ENCODE data around the gene FRMD4B. TPM values are rescaled to one million over a fixed set of nuclear protein-coding genes. Genes with fewer than 3 reads are reported as not detected.

FRMD4B gene
- polyA plus RNA-seq, 2 donors = 18.6 to 21.0 TPM

DNA sequence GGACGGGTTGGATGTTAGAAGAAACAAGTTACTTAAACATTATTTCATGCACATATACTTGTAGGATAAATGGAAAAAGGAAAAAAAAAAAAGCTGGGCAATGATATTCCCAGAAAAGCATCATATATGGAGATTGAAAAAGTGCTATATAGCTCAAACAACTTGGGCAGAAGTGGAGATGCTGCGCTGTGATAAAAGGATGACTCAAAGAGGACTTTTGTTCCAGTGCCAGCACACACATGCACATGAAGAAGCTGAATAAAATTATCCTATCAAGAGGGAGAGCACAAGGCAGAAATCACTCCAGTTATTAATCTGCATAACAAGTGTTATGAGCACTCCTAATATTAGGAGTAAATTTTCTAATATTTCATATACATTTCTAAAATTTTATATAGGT, 30.9 kb downstream of the FRMD4B start:
- no peaks in the 10 kb centered on the region for H3K36me3 ChIP-seq (ENCODE audit: control insufficient read depth in 2 of 2, insufficient read depth in 2 of 2, low read length in 1 of 2)
- no peaks in the 10 kb centered on the region for H3K9me3 ChIP-seq (ENCODE audit: control insufficient read depth in 2 of 2, insufficient read depth in 1 of 2, low read depth in 1 of 2, low read length in 1 of 2)
- WGBS, 2 donors = 74 to 76% methylated on average over 2 of the region's 2 CpGs
- no peak overlapping the region for H3K27ac ChIP-seq (ENCODE audit: low read depth in 2 of 2, low read length in 1 of 2)
- H3K27me3 ChIP-seq (ENCODE audit: control insufficient read depth in 1 of 2, insufficient read depth in 2 of 2, low read length in 2 of 2) = no peaks in the 10 kb centered on the region
- no peak overlapping the region for H3K4me3 ChIP-seq (ENCODE audit: low read depth in 1 of 2, low read length in 2 of 2)
- H3K4me1 ChIP-seq (ENCODE audit: control insufficient read depth in 2 of 2, insufficient read depth in 2 of 2, low read length in 1 of 2) = no peaks in the 10 kb centered on the region

- no peak overlapping the region for H3K4me3 ChIP-seq (ENCODE audit: low read depth in 1 of 2, low read length in 2 of 2)
- no peak overlapping the region for H3K27ac ChIP-seq (ENCODE audit: low read depth in 2 of 2, low read length in 1 of 2)
- H3K27me3 ChIP-seq (ENCODE audit: control insufficient read depth in 1 of 2, insufficient read depth in 2 of 2, low read length in 2 of 2) = no peaks in the 10 kb centered on the region
- H3K9me3 ChIP-seq (ENCODE audit: control insufficient read depth in 2 of 2, insufficient read depth in 1 of 2, low read depth in 1 of 2, low read length in 1 of 2) = no peaks in the 10 kb centered on the region
- 69 to 75% methylated on average over 15 of the region's 15 CpGs for WGBS, 2 donors
- H3K36me3 ChIP-seq (ENCODE audit: control insufficient read depth in 2 of 2, insufficient read depth in 2 of 2, low read length in 1 of 2) = no peaks in the 10 kb centered on the region
- no peaks in the 10 kb centered on the region for H3K4me1 ChIP-seq (ENCODE audit: control insufficient read depth in 2 of 2, insufficient read depth in 2 of 2, low read length in 1 of 2)
Measured at GRCh38 chr3:69353503-69353902, 32.4 kb downstream of the FRMD4B start.

DNA sequence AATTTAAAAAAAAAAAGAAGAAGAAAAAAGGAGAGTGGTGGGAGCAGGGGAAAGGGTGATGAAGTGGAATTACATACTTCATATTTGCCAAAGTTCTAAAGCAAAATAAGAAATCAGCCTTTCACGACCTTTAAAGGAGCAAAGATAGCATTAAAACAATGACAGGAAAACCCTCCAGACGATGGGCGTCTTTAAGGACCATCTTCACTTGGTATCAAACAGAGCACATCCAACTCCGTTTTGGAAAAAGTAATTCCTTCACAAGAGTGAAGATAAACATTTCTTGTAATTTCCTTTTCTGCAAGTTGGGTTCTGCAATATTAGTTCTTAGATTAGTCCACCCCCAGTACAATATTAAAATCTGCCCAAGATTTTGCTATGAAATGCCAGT, 32.8 kb downstream of the FRMD4B start:
- WGBS, 2 donors = 71 to 75% methylated on average over 4 of the region's 4 CpGs
- Histone ChIP-seq H3K36me3 (ENCODE audit: control insufficient read depth in 2 of 2, insufficient read depth in 2 of 2, low read length in 1 of 2) (no peaks in the 10 kb centered on the region), H3K4me3 (ENCODE audit: low read depth in 1 of 2, low read length in 2 of 2) (no peak overlapping the region), H3K27ac (ENCODE audit: low read depth in 2 of 2, low read length in 1 of 2) (no peak overlapping the region), H3K9me3 (ENCODE audit: control insufficient read depth in 2 of 2, insufficient read depth in 1 of 2, low read depth in 1 of 2, low read length in 1 of 2) (no peaks in the 10 kb centered on the region), H3K4me1 (ENCODE audit: control insufficient read depth in 2 of 2, insufficient read depth in 2 of 2, low read length in 1 of 2) (no peaks in the 10 kb centered on the region), H3K27me3 (ENCODE audit: control insufficient read depth in 1 of 2, insufficient read depth in 2 of 2, low read length in 2 of 2) (no peaks in the 10 kb centered on the region)

- H3K27ac ChIP-seq (ENCODE audit: low read depth in 2 of 2, low read length in 1 of 2) = peak overlapping the region in 1 of 2 donors; percentile 1
- WGBS, 2 donors = 74 to 78% methylated on average over 6 of the region's 6 CpGs
Measured at GRCh38 chr3:69352305-69353087, 33.4 kb downstream of the FRMD4B start.

DNA sequence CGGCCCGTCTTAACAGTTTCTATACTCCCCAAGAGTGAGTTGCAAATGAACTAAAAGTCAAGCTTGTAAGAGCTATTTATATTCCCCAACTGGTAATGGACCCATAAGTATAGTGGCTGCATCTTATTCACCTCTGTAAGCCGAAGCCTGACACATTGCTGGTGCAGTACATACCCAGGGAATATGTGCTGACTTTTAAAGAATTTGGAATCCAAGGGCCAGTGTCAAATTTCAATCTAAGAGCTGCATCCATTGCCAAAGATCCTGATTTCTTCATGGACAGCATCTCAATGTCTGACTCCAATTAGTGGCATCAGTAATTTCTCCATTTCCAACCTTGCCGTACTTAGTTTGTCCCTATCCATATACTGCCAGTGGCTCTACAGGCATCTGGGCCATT, 42.0 kb downstream of the FRMD4B start:
- Histone ChIP-seq H3K4me3 (ENCODE audit: low read depth in 1 of 2, low read length in 2 of 2) (no peak overlapping the region), H3K27ac (ENCODE audit: low read depth in 2 of 2, low read length in 1 of 2) (no peak overlapping the region), H3K27me3 (ENCODE audit: control insufficient read depth in 1 of 2, insufficient read depth in 2 of 2, low read length in 2 of 2) (no peaks in the 10 kb centered on the region), H3K36me3 (ENCODE audit: control insufficient read depth in 2 of 2, insufficient read depth in 2 of 2, low read length in 1 of 2) (no peaks in the 10 kb centered on the region), H3K9me3 (ENCODE audit: control insufficient read depth in 2 of 2, insufficient read depth in 1 of 2, low read depth in 1 of 2, low read length in 1 of 2) (peaks cover 0 to 3% of the 10 kb centered on the region in 2 donors), H3K4me1 (ENCODE audit: control insufficient read depth in 2 of 2, insufficient read depth in 2 of 2, low read length in 1 of 2) (no peaks in the 10 kb centered on the region)
- WGBS, 2 donors = 84 to 94% methylated on average over 4 of the region's 4 CpGs

More at GRCh38 chr3:69352305-69353087, 33.4 kb downstream of the FRMD4B start:
- H3K4me1 ChIP-seq (ENCODE audit: control insufficient read depth in 2 of 2, insufficient read depth in 2 of 2, low read length in 1 of 2) = no peaks in the 10 kb centered on the region
- H3K9me3 ChIP-seq (ENCODE audit: control insufficient read depth in 2 of 2, insufficient read depth in 1 of 2, low read depth in 1 of 2, low read length in 1 of 2) = no peaks in the 10 kb centered on the region
- H3K36me3 ChIP-seq (ENCODE audit: control insufficient read depth in 2 of 2, insufficient read depth in 2 of 2, low read length in 1 of 2) = no peaks in the 10 kb centered on the region
- H3K4me3 ChIP-seq (ENCODE audit: low read depth in 1 of 2, low read length in 2 of 2) = no peak overlapping the region
- no peaks in the 10 kb centered on the region for H3K27me3 ChIP-seq (ENCODE audit: control insufficient read depth in 1 of 2, insufficient read depth in 2 of 2, low read length in 2 of 2)

DNA sequence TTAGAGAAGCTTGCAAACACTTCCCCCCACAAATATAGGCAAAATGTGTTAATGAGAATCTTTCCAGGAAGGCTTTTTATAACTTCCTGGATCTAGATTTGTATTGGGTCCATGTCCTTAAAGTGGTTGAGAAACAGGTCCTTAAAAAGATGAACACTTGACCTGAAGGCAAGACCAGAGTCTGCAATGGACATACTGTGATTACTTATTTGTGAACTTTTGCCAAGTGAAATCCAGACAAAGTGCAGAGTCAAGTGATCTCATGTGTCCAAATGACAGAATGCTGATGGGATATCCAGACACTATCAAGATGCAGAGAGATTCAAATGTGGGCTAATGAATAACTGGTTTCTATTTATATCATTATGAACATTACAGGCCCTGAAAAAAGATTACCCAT, 43.8 kb downstream of the FRMD4B start:
- no peaks in the 10 kb centered on the region for H3K4me1 ChIP-seq (ENCODE audit: control insufficient read depth in 2 of 2, insufficient read depth in 2 of 2, low read length in 1 of 2)
- peaks cover 0 to 3% of the 10 kb centered on the region in 2 donors for H3K9me3 ChIP-seq (ENCODE audit: control insufficient read depth in 2 of 2, insufficient read depth in 1 of 2, low read depth in 1 of 2, low read length in 1 of 2)
- no peaks in the 10 kb centered on the region for H3K36me3 ChIP-seq (ENCODE audit: control insufficient read depth in 2 of 2, insufficient read depth in 2 of 2, low read length in 1 of 2)
- H3K27ac ChIP-seq (ENCODE audit: low read depth in 2 of 2, low read length in 1 of 2) = no peak overlapping the region
- no peak overlapping the region for H3K4me3 ChIP-seq (ENCODE audit: low read depth in 1 of 2, low read length in 2 of 2)
- H3K27me3 ChIP-seq (ENCODE audit: control insufficient read depth in 1 of 2, insufficient read depth in 2 of 2, low read length in 2 of 2) = no peaks in the 10 kb centered on the region

DNA sequence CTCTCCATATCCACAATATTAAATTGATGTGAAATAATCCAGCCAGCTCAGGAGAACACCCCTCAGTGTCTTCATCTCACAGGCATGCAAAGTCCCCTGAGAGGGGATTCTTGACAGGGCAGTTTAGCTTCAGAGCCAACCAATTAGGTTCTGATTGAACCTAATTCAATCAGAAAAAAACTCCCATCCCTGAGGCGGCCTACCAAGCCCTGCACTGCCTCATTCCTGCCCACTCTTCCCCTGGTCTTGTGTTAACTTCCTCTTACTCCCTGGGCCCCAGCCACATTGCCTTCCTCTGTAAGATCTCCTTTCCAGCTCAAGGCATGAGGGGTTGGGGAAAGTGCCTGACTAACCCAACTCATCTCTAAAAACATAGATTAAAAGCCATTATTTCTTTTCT, 46.1 kb downstream of the FRMD4B start:
- no peaks in the 10 kb centered on the region for H3K36me3 ChIP-seq (ENCODE audit: control insufficient read depth in 2 of 2, insufficient read depth in 2 of 2, low read length in 1 of 2)
- no peaks in the 10 kb centered on the region for H3K27me3 ChIP-seq (ENCODE audit: control insufficient read depth in 1 of 2, insufficient read depth in 2 of 2, low read length in 2 of 2)
- no peak overlapping the region for H3K4me3 ChIP-seq (ENCODE audit: low read depth in 1 of 2, low read length in 2 of 2)
- H3K9me3 ChIP-seq (ENCODE audit: control insufficient read depth in 2 of 2, insufficient read depth in 1 of 2, low read depth in 1 of 2, low read length in 1 of 2) = peaks cover 0 to under 1% of the 10 kb centered on the region in 2 donors
- no peak overlapping the region for H3K27ac ChIP-seq (ENCODE audit: low read depth in 2 of 2, low read length in 1 of 2)
- no peaks in the 10 kb centered on the region for H3K4me1 ChIP-seq (ENCODE audit: control insufficient read depth in 2 of 2, insufficient read depth in 2 of 2, low read length in 1 of 2)
- 63 to 71% methylated on average over 1 of the region's 1 CpG for WGBS, 2 donors

GRCh38 chr3:69338911-69339310, 47.0 kb downstream of the FRMD4B start:
- H3K4me3 ChIP-seq (ENCODE audit: low read depth in 1 of 2, low read length in 2 of 2) = no peak overlapping the region
- H3K9me3 ChIP-seq (ENCODE audit: control insufficient read depth in 2 of 2, insufficient read depth in 1 of 2, low read depth in 1 of 2, low read length in 1 of 2) = no peaks in the 10 kb centered on the region
- H3K27ac ChIP-seq (ENCODE audit: low read depth in 2 of 2, low read length in 1 of 2) = no peak overlapping the region
- H3K27me3 ChIP-seq (ENCODE audit: control insufficient read depth in 1 of 2, insufficient read depth in 2 of 2, low read length in 2 of 2) = no peaks in the 10 kb centered on the region
- 82 to 83% methylated on average over 4 of the region's 4 CpGs for WGBS, 2 donors
- H3K36me3 ChIP-seq (ENCODE audit: control insufficient read depth in 2 of 2, insufficient read depth in 2 of 2, low read length in 1 of 2) = no peaks in the 10 kb centered on the region
- H3K4me1 ChIP-seq (ENCODE audit: control insufficient read depth in 2 of 2, insufficient read depth in 2 of 2, low read length in 1 of 2) = no peaks in the 10 kb centered on the region

- WGBS, 2 donors = 77 to 85% methylated on average over 2 of the region's 2 CpGs
- Histone ChIP-seq H3K27me3 (ENCODE audit: control insufficient read depth in 1 of 2, insufficient read depth in 2 of 2, low read length in 2 of 2) (no peaks in the 10 kb centered on the region), H3K36me3 (ENCODE audit: control insufficient read depth in 2 of 2, insufficient read depth in 2 of 2, low read length in 1 of 2) (no peaks in the 10 kb centered on the region), H3K4me3 (ENCODE audit: low read depth in 1 of 2, low read length in 2 of 2) (no peak overlapping the region), H3K27ac (ENCODE audit: low read depth in 2 of 2, low read length in 1 of 2) (no peak overlapping the region), H3K4me1 (ENCODE audit: control insufficient read depth in 2 of 2, insufficient read depth in 2 of 2, low read length in 1 of 2) (no peaks in the 10 kb centered on the region), H3K9me3 (ENCODE audit: control insufficient read depth in 2 of 2, insufficient read depth in 1 of 2, low read depth in 1 of 2, low read length in 1 of 2) (no peaks in the 10 kb centered on the region)
Measured at GRCh38 chr3:69332934-69333333, 53.0 kb downstream of the FRMD4B start.

GRCh38 chr3:69330891-69331400, 54.9 kb downstream of the FRMD4B start:
- no peaks in the 10 kb centered on the region for H3K4me1 ChIP-seq (ENCODE audit: control insufficient read depth in 2 of 2, insufficient read depth in 2 of 2, low read length in 1 of 2)
- WGBS, 2 donors = 70 to 75% methylated on average over 10 of the region's 10 CpGs
- H3K9me3 ChIP-seq (ENCODE audit: control insufficient read depth in 2 of 2, insufficient read depth in 1 of 2, low read depth in 1 of 2, low read length in 1 of 2) = no peaks in the 10 kb centered on the region
- H3K4me3 ChIP-seq (ENCODE audit: low read depth in 1 of 2, low read length in 2 of 2) = no peak overlapping the region
- H3K27ac ChIP-seq (ENCODE audit: low read depth in 2 of 2, low read length in 1 of 2) = no peak overlapping the region
- H3K27me3 ChIP-seq (ENCODE audit: control insufficient read depth in 1 of 2, insufficient read depth in 2 of 2, low read length in 2 of 2) = no peaks in the 10 kb centered on the region
- H3K36me3 ChIP-seq (ENCODE audit: control insufficient read depth in 2 of 2, insufficient read depth in 2 of 2, low read length in 1 of 2) = no peaks in the 10 kb centered on the region

All from esophagus (tissue), 2 donors.